ENCODE results near the gene RARB. TPM values are rescaled to one million over a fixed set of nuclear protein-coding genes. Genes with fewer than 3 reads are reported as not detected.

The RARB gene
- total RNA-seq, 1 donor from 2014 or later = 0.26 TPM

GRCh38 chr3:25483456-25483855 lies 55.4 kb downstream of the RARB start:
- Histone ChIP-seq H3K27me3 (ENCODE audit: control insufficient read depth, insufficient read depth, low read length) (peaks cover 1% of the 10 kb centered on the region), H3K36me3 (ENCODE audit: control insufficient read depth, insufficient read depth, low read length) (no peaks in the 10 kb centered on the region), H3K4me3 (ENCODE audit: low read depth, low read length) (no peak overlapping the region)
- FAIRE-seq (no peak), DNase-seq (ENCODE audit: low read depth) (no peak)
- TF ChIP-seq, protein P1, sequence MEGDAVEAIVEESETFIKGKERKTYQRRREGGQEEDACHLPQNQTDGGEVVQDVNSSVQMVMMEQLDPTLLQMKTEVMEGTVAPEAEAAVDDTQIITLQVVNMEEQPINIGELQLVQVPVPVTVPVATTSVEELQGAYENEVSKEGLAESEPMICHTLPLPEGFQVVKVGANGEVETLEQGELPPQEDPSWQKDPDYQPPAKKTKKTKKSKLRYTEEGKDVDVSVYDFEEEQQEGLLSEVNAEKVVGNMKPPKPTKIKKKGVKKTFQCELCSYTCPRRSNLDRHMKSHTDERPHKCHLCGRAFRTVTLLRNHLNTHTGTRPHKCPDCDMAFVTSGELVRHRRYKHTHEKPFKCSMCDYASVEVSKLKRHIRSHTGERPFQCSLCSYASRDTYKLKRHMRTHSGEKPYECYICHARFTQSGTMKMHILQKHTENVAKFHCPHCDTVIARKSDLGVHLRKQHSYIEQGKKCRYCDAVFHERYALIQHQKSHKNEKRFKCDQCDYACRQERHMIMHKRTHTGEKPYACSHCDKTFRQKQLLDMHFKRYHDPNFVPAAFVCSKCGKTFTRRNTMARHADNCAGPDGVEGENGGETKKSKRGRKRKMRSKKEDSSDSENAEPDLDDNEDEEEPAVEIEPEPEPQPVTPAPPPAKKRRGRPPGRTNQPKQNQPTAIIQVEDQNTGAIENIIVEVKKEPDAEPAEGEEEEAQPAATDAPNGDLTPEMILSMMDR (IDR thresholded peaks at IDR 0.05; ENCODE audit: insufficient read depth, low read length, severe bottlenecking) = no peak

- no peak for DNase-seq (ENCODE audit: low read depth)
- no peak overlapping the region for H3K4me3 ChIP-seq (ENCODE audit: low read depth, low read length)
- FAIRE-seq = no peak
- TF ChIP-seq, protein P1 (IDR thresholded peaks at IDR 0.05; ENCODE audit: insufficient read depth, low read length, severe bottlenecking) = no peak
- H3K36me3 ChIP-seq (ENCODE audit: control insufficient read depth, insufficient read depth, low read length) = no peaks in the 10 kb centered on the region
- peaks cover 1% of the 10 kb centered on the region for H3K27me3 ChIP-seq (ENCODE audit: control insufficient read depth, insufficient read depth, low read length)
These were observed 57.6 kb downstream of the RARB start for GRCh38 chr3:25485673-25486072.

- TF ChIP-seq, protein P1 (IDR thresholded peaks at IDR 0.05; ENCODE audit: insufficient read depth, low read length, severe bottlenecking) = no peak
- no peak for FAIRE-seq
- H3K27me3 ChIP-seq (ENCODE audit: control insufficient read depth, insufficient read depth, low read length) = no peaks in the 10 kb centered on the region
- H3K4me3 ChIP-seq (ENCODE audit: low read depth, low read length) = no peak overlapping the region
- no peak for DNase-seq (ENCODE audit: low read depth)
- H3K36me3 ChIP-seq (ENCODE audit: control insufficient read depth, insufficient read depth, low read length) = no peaks in the 10 kb centered on the region
These were observed 58.9 kb downstream of the RARB start for GRCh38 chr3:25486932-25487331.

DNA sequence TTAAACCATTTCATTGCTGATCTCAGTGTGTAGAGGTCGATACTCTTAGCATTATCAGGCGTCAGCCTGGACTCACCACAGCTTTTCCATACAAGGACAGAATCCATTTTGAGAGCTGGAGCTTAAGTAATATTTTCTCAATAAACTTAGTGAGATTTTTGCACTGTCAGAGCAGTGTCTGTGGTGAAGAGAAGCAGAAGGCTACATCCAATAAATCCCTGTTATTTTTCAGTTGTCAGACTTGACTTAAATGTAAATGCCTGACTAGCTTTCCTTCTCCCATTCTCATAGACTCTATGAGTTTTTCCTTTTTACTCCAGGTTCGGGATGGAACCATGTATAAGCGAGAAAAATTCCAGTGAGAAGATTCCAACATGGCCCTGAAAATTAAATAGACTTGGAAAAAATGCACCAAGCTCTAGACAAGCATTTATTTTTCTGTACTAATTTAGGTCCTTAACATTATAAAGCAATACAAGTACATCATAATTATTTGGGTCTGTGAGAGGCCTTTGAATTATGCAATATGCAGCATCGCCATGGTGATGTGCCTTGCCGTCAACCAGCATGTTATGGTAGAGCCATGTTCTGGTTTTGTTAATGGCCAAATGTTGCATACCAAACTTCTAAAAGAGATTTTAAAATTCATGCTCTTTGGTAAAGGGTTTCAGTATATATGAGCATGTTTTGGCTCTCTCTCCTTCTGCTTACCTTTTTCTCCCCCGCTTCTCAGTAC lies 62.0 kb downstream of the RARB start:
- TF ChIP-seq, protein P1 (IDR thresholded peaks at IDR 0.05; ENCODE audit: insufficient read depth, low read length, severe bottlenecking) = no peak
- Histone ChIP-seq H3K27me3 (ENCODE audit: control insufficient read depth, insufficient read depth, low read length) (no peaks in the 10 kb centered on the region), H3K4me3 (ENCODE audit: low read depth, low read length) (no peak overlapping the region), H3K36me3 (ENCODE audit: control insufficient read depth, insufficient read depth, low read length) (no peaks in the 10 kb centered on the region)
- DNase-seq (ENCODE audit: low read depth) (no peak), FAIRE-seq (no peak)

DNA sequence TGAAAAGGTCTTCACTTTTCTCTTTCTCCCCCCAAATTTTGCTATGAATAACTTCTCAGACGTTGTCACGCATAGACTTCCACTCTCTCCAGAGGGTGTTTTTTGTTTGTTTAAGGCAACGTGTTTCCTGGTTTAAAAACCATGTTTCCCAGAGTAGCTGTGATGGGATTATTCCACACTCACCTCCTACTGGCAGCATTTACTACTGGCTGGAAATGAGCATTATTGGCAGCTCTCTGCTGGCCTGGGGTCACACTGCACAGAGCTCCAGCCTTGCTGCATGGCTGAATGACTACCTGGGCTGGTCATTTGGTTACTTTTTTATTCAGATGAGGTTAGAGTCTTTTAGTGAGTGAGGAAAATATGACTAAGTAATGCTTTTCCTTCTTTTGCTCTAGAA lies 65.2 kb downstream of the RARB start:
- TF ChIP-seq, protein P1 (IDR thresholded peaks at IDR 0.05; ENCODE audit: insufficient read depth, low read length, severe bottlenecking) = no peak
- Histone ChIP-seq H3K4me3 (ENCODE audit: low read depth, low read length) (no peak overlapping the region), H3K36me3 (ENCODE audit: control insufficient read depth, insufficient read depth, low read length) (no peaks in the 10 kb centered on the region), H3K27me3 (ENCODE audit: control insufficient read depth, insufficient read depth, low read length) (no peaks in the 10 kb centered on the region)
- DNase-seq (ENCODE audit: low read depth) = no peak
- FAIRE-seq = no peak

- Histone ChIP-seq H3K36me3 (ENCODE audit: control insufficient read depth, insufficient read depth, low read length) (no peaks in the 10 kb centered on the region), H3K27me3 (ENCODE audit: control insufficient read depth, insufficient read depth, low read length) (no peaks in the 10 kb centered on the region), H3K4me3 (ENCODE audit: low read depth, low read length) (no peak overlapping the region)
- FAIRE-seq (no peak), DNase-seq (ENCODE audit: low read depth) (peak; percentile 67)
- TF ChIP-seq, protein P1 (IDR thresholded peaks at IDR 0.05; ENCODE audit: insufficient read depth, low read length, severe bottlenecking) = no peak
These were observed 65.7 kb downstream of the RARB start for GRCh38 chr3:25493786-25494185.
